DMS53 (cell line): ENCODE measurements around the gene TMEM218.

Experiments used
- DNase-seq: peaks from one replicate; lab custom pipeline; 2025; lab: John Stamatoyannopoulos, UW

Gene TMEM218

GRCh38 chr11:125129316-125129993 is 18.0 kb upstream of the TMEM218 start:
- DNase-seq: no peak

DNA sequence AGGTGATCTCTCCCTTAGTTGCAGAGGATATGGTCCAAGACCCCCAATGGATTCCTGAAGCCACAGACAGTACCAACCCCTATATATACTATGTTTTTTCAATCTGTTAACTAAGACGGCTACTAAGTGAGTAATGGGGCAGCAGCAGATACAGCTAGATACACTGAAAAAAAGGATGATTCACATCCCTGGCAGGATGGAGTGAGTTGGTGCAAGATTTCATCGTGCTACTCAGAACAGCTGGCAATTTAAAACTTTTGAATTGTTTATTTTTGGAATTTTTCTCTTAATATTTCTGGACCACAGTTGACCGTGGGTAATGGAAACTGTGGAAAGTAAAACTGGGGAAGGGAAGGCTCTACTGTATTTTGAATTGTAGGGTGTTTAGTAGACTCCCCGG is 17.0 kb upstream of the TMEM218 start:
- DNase-seq: no peak

DNA sequence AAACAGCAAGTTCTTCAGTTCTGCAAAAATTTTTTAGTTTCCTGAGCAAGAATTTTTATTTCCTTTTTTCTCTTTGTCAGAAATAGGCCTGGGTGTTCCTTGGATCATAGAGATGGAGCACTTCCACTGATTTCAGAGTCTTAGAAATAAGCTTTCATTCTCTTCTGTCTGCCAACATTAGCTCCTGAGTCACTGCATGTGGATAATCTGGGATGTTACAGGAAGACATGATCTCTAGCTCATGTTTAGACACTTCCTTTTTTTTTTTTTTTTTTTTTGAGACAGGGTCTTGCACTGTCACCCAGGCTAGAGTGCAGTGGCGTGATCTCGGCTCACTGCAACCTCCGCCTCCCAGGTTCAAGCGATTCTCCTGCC is 13.2 kb upstream of the TMEM218 start:
- DNase-seq: no peak

- peak; percentile 89 for DNase-seq
Observed at GRCh38 chr11:125123947-125124617, 12.7 kb upstream of the TMEM218 start.

- DNase-seq: no peak
Observed at GRCh38 chr11:125123194-125123946, 11.9 kb upstream of the TMEM218 start.

DNA sequence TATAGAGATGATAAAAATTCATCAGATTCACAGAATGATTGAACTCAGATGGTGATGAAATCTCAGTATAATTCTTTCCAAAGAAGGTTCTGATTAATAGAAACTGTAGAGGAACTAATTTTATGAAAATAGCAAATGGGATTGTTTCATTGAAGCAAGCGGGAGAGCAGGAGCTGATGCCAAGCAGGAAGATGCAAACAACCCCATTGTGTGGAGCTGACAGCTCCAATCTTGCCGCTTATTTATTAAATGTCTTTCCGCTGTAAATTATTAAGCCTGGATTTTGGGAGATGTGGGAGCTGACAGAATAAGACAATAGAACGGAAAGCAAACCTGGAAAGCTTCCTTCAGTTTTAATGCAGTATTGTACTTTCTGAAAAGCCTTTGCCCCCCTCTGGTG is 6.0 kb upstream of the TMEM218 start:
- DNase-seq: no peak

DNA sequence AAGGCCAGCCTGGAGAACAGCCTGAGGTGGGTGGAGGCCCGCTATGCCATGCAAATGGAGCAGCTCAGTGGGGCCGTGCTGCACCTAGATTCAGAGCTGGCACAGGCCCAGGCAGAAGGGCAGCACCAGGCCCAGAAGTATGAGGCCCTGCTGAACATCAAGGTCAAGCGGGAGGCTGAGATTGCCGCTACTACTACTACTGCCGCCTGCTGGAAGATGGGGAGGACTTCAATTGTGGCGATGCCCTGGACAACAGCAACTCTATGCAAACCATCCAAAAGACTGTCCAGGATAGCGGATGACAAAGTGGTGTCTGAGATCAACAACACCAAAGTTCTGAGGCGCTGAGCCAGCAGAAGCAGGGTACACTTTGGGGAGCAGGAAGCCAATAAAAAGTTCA is 3.1 kb upstream of the TMEM218 start:
- DNase-seq: peak; percentile 53

GRCh38 chr11:125112208-125112604 is 780 bp upstream of the TMEM218 start:
- no peak for DNase-seq

GRCh38 chr11:125111001-125111342 is 454 bp downstream of the TMEM218 start:
- DNase-seq: peak; percentile 67

- no peak for DNase-seq
Observed at GRCh38 chr11:125110506-125110905, 920 bp downstream of the TMEM218 start.

- DNase-seq: no peak
Observed at GRCh38 chr11:125108469-125108868, 3.0 kb downstream of the TMEM218 start.

GRCh38 chr11:125105926-125106325 is 5.5 kb downstream of the TMEM218 start:
- DNase-seq: no peak

GRCh38 chr11:125102510-125102909 is 8.9 kb downstream of the TMEM218 start:
- DNase-seq: no peak

DNA sequence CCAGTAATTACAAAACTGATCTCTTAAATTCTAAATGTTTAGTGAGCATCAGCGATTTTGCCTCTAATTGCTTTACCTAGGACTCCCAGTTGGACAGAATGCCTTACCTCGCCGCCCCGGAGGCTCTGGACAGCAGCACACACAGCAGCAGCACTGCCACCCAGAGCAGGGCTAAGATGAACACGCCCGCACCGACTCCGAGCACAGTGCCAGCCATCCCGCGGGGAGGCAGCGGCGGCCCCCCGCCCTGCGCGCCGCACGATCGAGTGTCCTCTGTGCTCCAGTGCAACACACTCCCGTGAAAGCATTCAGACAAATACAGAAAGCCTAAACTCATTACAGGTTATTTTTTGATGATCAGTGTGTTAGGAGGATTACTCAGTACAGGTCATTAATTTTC is 9.4 kb downstream of the TMEM218 start:
- DNase-seq: no peak

DNA sequence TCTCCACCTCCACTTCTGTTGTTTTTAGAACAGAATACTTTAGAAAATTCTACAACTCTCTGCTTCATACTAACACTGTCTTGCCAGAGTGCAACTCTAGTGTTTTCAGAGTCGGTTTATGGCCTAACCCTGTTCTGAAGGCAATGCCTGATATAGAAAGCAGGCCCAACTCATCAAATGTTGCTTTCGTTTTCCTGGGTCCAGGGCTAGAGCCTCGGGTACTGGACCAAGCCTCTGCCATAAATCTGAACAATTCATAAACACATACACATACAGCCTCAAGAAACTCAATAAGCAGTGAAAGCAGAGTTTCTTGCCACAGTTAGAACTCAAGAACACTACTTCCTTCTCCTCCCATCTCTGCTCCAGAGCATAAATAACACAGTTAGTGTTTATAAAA is 9.8 kb downstream of the TMEM218 start:
- DNase-seq: no peak

GRCh38 chr11:125100136-125100535 is 11.3 kb downstream of the TMEM218 start:
- no peak for DNase-seq

GRCh38 chr11:125094731-125095130 is 16.7 kb downstream of the TMEM218 start:
- DNase-seq: no peak

GRCh38 chr11:125093502-125093901 is 17.9 kb downstream of the TMEM218 start:
- DNase-seq: no peak

DNA sequence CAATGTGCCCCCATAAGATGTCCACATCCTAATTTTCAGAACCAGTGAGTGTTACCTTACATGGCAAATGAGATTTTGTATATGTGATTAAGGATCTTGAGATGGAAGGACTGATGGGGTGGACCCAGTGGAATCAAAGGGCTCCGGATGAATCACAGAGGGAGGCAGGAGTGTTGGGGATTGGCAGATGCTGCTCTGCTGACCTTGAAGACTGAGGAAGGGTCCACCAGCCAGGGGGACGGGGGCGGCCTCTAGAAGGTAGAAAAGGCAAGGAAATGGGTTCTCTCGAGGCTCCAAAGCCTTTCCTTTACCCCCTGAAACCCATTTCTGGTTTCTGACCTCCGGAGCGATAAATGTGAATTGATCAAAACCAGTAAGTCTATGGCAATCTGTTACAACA is 18.8 kb downstream of the TMEM218 start:
- DNase-seq: no peak

- no peak for DNase-seq
Observed at GRCh38 chr11:125091877-125092664, 19.4 kb downstream of the TMEM218 start.

DNA sequence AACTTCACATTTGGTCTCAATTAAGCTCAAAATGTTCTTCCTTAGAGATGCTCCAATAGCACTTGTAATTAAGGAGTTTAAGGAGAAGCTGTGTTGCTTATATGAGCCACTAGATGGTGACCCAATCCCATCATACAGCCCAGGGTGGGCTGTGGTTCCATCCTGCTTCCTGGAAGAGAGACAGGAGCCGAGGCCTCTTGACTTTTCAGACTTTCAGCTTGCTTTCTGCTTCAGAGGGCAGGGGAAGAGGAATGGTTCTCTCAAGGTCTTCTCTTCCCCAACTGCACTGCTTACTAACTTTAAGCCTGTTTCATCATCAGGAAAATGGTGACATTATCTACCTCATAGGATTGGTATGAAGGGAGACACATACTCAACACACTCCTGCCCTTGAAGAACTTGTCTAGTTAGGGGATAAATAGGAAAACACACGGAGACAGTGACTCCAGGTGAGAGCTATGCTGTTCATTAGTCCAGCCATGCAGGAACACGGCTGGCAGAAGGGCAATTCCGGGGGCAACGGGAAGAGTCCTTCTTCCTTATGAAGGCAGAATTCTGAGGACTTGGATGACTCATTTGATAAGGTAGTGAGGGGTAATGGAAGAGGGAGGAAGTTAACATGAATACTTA is 20.1 kb downstream of the TMEM218 start:
- DNase-seq: peak; percentile 64

GRCh38 chr11:125090816-125091215 is 20.6 kb downstream of the TMEM218 start:
- no peak for DNase-seq
